GM12873 (cell line): ENCODE data around the gene SRCIN1.

ENCODE experiments used
- TF ChIP-seq, protein P1 (sequence below): IDR thresholded peaks from 2 replicates; pipeline ENCODE4 v1.5.1; 2012; ENCODE audit warnings: low read depth, mild to moderate bottlenecking, moderate library complexity, low read length, control low read depth; ENCODE audit not compliant: insufficient read depth; ENCODE audit errors: missing control alignments

Gene SRCIN1

DNA sequence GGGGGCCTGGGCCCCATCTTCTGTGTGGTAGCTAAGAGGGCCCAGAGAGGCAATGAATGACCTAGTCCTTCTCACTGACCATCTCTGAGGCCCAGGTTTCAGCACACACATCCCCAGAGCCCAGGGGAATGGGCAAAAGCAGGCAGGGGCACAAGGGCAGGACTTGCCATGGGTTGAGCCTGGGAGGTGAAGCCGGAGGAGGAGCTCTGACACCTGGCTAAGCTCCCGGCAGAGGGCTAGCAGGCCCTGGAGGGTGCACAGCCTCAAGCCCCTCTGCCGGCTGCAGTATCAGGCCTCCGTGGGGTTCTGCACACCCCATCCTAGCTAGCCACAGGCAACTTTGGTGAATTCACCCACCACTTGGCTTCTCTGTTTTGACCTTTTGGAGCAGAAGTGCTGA lies 5.3 kb downstream of the SRCIN1 start:
- TF ChIP-seq, protein P1, sequence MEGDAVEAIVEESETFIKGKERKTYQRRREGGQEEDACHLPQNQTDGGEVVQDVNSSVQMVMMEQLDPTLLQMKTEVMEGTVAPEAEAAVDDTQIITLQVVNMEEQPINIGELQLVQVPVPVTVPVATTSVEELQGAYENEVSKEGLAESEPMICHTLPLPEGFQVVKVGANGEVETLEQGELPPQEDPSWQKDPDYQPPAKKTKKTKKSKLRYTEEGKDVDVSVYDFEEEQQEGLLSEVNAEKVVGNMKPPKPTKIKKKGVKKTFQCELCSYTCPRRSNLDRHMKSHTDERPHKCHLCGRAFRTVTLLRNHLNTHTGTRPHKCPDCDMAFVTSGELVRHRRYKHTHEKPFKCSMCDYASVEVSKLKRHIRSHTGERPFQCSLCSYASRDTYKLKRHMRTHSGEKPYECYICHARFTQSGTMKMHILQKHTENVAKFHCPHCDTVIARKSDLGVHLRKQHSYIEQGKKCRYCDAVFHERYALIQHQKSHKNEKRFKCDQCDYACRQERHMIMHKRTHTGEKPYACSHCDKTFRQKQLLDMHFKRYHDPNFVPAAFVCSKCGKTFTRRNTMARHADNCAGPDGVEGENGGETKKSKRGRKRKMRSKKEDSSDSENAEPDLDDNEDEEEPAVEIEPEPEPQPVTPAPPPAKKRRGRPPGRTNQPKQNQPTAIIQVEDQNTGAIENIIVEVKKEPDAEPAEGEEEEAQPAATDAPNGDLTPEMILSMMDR: no peak

DNA sequence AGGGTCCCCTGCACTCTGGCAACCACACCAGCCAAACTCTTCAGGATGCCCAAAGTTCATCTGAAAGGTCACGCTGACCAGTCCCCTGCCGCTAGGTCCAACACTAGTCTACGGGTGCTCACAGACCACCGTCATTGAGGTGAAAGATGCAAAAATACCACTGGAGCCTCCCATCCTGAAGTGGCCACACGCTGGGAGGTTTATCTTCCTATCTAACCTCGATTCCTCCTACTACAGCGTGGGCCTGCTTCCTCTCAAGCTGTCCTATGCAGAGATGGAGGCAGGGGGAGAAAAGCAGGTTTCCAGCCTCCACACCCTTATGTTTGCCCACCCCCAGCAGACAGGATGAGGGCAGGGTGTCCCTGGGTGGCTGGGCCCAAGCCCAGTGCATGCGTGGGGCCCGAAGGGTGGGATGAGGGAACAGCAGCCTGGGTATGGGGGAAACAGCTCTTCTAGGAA lies 6.3 kb downstream of the SRCIN1 start:
- TF ChIP-seq, protein P1: no peak

DNA sequence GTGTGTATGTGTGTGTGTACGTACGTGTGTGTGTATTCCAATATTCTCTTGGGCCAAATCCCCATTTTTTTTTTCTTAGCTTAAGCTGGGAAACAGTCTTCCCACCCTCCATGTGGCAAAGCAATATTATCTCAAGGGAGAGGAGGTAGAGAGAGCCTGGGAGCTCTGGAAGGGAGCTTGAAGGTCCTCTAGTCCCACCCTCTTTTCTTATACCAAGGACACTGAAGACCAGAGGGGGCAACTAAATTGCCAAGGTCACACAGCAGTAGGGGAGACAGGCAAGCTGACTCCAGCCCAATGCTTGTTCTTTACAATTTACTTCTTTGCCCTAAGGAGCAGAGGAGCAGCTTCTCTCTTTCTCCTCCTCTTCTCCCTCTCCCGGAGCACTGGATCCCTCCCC lies 6.8 kb downstream of the SRCIN1 start:
- TF ChIP-seq, protein P1: no peak

DNA sequence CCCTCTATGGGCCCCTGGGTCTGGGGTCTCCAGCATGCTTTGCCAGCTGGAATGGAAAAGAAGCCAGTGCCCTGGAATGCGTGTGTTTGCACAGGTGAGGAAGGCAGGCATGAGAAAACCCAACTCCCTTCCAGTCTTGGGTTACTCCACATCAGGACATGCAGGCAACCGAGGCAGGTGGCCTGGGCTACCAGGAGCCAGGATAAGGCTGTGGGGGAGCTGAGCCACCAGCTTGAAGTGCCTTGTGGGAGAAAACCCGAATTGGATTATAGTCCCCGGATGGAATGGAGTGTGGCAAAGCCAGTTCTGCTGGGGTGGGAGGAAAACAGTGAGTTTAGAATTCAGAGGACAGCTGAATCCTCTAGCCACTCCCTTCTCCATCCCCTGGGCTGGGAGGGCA lies 7.2 kb downstream of the SRCIN1 start:
- TF ChIP-seq, protein P1: no peak

DNA sequence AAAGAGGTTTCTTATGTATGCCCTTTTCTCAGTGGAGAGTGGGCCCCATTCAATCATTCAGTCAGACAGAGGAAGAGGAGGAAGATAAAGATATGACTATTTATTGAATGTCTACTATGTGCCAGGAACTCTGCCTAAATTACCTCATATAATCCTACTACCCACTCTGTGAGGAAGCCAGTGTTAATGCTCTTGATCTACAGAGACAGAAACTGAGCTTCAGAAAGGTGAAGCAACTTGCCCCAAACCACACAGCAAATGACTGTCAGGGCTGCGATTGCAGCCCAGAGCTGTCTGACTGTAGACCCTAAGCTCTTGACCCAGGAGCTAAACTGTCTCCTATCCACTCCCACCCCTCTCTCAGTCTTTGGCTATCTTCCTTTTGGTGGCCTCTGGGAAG lies 8.4 kb downstream of the SRCIN1 start:
- TF ChIP-seq, protein P1: no peak

DNA sequence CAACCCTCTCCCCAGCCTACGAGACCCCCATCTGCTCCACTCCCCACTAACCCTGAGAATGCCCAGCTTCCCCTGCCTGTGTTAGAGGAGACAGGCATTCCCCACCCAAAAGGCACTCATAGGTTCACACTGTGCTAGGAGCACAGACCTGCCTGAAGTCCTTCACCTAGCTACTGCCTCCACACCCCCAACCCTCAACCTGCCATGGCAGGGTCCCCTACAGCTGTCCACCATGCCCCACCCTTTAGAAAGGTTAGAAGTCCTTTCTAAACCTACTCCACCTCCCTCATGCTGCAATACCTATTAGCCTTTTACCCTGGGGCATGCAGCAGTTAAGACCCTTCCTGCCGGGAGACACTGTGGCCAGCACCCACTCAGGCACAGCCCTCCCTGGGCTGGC lies 9.1 kb downstream of the SRCIN1 start:
- TF ChIP-seq, protein P1: no peak

DNA sequence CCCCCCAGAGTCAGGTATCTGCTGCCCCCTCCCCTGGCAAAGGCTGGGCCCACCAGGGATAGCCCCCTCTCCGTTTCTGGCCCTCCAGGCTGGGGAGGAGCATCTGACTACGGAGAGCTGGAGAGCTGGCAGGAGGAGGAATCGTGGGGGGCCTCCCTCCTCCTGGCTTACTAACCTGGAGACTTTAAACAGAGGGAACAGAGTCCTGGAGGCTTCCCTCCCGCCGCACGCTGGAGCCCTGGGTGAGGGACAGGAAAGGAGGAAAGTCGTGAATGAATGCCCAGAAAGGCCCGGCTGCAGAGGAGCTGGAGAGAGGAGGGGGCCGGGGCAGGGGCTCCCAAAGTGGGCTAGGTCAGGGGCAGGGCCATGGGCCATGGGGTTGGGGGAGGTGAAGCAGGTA lies 9.9 kb downstream of the SRCIN1 start:
- TF ChIP-seq, protein P1: no peak
